NCI-H524 (cell line): ENCODE results near the gene MTUS2.

Source experiments
- DNase-seq, 2 experiments: peaks; one replicate each; lab custom pipeline; 2025; lab: John Stamatoyannopoulos, UW

MTUS2 gene

GRCh38 chr13:29548722-29549121, 728.6 kb downstream of the MTUS2 start:
- DNase-seq, result no peak

- peak in 1 of 2 experiments; percentile 30 for DNase-seq
These were observed 730.4 kb downstream of the MTUS2 start for GRCh38 chr13:29550430-29550988.

- no peak for DNase-seq
These were observed 731.1 kb downstream of the MTUS2 start for GRCh38 chr13:29551214-29551613.
